DMS79 (cell line): ENCODE results near the gene TREX2.

ENCODE experiments used
- DNase-seq: peaks from one replicate; lab custom pipeline; 2025; lab: John Stamatoyannopoulos, UW

TREX2 gene

DNA sequence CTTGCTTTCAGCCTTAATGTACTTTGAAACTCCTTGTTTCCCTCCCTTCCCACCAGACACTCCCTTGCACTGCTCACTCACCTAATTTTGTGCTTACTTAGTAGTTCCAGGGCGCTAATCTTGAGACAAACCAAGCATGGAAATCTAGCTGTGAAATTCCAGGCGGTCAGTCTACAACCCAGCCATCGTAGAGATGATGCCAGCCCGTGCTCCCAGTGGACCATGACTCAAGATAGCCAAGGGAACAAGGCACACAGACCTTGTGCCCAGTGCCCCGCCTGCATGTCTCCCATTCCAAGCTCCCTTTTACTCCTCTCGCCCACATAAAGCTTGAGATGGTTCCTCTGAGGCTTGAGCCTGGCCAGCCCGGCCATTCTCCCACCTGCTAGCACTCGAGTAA is 11.1 kb downstream of the TREX2 start:
- DNase-seq, result no peak

DNA sequence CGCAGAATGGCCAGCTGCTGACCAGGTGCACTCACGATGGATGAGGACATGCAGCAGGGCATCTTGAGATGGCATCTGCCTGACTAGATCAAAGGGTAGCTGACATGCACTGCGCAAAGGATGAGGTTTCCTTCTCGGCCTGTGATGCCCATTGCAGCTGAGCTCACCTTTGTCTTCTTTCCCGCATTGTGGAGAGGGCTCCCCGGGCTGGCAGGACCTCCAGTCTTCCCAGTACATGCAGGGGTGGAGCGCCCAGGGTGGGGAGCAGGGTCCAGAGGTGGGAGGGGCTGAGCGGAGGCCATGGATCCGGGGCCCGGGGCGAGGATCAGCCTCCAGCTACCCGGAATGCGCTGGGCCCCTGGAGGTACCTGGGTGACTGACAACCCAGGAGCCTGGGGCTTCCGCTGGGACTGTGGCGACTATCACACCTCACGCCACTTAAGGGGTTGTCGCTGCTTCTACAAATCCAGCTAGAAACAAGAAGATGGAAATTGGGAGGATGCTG is 12.0 kb downstream of the TREX2 start:
- no peak for DNase-seq

DNA sequence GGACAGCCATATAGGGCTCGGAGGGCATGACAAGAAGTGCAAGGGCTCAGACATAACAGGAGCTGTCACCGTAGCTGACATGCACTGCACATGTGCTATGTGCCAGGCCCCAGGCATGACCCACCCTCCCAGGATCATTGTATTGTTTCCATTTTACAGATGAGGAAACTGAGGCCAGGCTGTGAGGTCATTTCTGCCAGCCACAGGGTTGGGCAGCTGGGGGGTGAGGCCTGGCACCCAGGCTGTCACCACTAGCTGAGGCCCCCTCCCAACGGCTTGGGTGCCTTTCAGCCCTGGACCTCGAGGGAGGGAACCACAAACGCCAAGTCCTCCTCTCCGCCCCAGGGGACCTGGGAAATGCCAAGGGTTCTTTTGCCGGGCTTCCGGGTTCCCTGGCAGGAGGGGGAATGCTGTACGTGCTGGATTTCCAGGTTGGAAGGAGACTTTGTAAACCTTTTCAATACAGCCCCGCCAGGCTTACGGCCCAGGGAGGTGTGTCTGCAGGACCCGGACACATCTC is 12.6 kb downstream of the TREX2 start:
- no peak for DNase-seq

DNA sequence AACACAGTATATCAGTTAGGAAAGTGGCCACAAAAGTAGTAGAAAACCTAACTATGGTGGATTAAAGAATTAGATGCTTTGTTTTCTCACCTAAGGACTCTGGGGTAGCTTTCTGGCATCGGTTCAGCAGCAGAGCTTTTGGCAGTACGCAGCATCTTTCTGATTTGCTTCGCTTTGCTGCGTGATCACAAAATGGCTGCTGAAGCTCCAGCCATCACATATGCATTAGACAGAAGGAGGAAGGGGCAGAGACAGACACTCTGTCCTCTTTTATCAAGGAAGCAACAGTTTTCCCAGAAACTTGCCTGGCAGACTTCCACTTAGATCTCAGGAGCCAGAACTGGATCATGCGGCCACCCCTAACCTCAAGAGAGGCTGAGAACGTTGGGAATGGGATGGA is 15.1 kb downstream of the TREX2 start:
- no peak for DNase-seq

DNA sequence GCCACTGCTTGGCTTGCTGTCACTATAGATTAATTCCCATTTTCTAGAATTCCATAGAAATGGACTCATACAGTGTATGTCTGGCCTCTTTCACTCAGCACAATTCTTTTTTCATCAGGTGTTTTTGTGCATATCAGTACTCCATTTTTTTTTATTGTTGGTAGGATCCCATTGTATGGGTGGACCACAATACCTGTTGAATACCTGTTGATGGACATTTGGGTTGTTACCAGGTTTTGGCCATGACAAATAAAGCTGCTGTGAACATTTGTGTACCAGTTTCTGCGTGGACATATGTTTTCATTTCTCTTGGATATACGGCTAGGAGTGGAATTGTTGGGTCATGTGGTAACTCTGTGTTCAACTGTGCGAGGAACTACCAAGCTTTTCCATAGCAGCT is 19.7 kb downstream of the TREX2 start:
- no peak for DNase-seq

DNA sequence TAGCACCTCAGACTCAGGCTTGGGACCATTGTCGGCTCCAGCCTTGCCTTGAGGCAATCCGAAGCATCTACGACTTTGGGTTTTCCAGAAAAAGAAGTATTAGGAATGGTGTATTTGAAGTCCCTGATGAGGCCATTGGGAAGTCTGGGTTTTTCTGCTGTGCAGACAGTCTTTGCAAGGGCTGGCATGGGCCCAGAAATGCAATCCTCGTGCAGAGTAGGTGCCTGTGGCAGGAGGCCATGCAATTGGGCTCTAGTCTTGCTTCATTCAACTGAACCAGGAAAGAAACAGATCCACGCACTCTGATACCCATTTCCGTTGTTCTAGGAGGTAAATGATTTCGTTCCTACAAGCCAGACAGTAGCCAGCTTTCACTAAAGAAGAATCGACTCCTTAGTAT is 22.2 kb downstream of the TREX2 start:
- no peak for DNase-seq

DNA sequence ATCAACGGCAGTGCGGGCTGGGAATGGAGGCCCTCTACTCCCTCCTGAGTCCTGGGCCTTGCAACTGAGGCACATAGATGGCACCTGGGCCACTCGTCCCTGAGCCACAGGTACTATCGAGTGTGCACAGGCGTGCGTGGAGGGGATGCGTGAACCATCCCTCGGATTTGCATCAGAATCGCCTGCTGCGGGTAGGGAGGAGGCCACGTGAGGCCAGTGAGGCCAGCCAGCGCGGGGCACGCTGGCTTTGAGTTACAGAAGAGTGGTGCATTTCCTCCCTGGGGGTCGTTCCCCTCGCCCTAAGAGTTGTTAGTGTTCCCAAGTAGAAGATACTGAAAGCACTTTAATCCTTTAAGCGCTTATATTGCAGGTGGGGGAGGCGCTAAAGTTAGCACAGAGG is 24.0 kb downstream of the TREX2 start:
- DNase-seq, result no peak

DNA sequence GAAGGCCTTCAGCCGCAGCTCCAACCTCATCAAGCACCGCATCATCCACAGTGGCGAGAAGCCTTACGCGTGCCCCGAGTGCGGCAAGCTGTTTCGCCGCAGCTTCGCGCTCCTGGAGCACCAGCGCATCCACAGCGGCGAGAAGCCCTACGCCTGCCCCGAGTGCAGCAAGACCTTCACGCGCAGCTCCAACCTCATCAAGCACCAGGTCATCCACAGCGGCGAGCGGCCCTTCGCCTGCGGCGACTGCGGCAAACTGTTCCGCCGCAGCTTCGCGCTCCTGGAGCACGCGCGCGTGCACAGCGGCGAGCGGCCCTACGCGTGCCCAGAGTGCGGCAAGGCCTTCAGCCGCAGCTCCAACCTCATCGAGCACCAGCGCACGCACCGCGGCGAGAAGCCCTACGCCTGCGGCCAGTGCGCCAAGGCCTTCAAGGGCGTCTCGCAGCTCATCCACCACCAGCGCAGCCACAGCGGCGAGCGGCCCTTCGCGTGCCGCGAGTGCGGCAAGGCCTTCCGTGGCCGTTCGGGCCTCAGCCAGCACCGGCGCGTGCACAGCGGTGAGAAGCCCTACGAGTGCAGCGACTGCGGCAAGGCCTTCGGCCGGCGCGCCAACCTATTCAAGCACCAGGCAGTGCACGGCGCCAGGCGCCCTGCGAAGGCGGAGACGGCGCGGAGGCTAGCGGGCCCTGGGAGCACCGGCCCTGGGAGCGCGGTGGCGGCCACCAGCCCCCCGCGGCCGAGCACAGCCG is 24.8 kb downstream of the TREX2 start:
- no peak for DNase-seq

DNA sequence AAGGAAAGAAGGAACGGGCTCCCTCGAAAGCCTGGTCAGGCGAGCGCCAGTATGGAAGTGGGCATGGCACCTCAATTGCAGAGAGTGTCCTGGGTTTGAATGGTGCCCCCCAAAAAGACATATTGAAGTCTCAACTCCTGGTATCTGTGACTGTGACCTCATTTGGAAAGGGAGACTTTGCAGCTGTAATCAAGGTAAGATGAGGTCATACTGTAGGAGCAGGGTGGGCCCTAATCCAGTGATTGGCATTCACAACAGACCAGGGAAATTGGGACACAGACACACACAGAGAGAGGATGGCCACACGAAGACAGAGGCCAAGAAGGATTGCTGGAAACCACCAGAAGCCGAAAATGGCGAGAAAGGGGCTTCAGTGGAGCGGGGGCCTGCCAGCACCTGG is 28.2 kb downstream of the TREX2 start:
- DNase-seq, result no peak

DNA sequence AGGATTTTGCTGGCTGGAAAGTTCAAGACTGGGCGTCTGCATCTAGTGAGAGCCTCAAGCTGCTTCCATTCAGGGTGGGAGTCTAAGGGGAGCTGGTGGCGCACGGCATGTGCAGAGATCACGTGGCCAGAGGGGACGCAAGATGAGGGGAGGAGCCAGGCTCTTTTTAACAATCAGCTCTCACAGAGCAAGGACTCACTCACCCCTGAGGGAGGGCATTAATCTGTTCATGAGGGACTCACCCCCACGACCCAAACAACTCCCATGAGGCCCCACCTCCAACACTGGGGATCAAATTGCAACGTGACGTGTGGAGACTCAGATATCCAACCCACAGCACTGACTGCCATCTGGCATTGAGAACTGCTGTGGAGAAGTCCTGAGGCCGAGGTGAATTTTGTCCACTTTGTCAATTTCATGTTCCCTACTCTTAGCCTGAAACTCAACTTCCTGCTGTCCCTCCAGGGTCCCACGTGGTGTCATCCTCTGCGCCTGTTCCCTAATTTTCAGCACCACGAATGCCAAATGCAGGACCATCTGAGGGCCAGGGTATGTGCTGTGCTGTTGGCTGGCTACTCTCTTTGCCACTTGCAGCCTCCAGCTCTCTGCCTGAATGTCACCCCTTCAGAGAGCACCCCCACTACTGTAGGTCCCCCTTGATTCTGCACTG is 28.9 kb downstream of the TREX2 start:
- no peak for DNase-seq

DNA sequence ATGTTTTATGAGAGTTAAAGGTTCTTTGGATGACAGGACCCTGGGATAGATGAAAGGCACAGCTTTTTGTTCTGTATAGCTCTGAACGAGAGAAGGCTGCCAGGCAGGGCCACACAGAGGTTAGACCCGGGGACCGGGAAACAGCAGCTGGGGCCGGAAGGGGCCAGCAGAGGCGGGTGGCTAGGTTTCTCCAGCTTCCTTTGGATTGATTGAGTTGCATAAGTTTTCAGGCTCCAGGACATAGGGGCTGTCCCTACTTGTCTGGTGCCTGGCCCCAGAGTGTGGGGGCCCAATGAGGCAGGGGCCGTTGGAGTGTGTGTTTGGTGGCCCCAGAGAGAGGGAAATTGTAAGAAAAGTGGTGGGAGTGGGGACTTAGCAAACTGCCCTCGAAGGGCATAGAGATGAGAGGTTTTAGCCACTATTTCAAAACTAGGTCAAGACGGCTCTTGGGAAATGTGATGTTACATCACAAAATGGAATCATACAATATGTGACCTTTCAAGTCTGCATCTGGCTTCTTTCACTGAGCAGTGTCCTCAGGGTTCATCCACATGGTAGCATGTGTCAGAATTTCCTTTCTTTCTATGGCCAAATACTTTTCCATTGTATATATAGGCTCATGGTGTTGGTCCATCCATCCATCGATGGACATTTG is 30.9 kb downstream of the TREX2 start:
- DNase-seq, result no peak

DNA sequence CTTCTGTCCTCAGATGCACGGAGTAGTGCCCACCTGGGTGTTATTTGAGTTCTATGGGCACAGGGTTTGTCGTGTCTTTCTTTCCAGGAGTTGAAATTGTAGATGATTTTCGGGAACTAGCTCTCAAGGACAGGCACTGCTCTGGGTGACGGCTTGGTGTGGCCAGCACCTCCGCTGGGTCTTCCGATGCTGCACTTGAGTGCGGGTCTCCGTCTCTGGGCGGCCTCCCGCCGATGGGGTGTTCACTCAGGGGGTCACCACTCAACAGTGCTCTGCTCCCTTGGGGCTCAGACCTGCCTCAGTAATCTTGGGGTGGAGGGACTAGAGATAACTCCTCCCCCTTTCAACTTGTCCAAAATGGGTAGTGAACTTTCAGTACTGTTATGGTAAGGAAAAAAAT is 32.1 kb downstream of the TREX2 start:
- DNase-seq, result no peak

DNA sequence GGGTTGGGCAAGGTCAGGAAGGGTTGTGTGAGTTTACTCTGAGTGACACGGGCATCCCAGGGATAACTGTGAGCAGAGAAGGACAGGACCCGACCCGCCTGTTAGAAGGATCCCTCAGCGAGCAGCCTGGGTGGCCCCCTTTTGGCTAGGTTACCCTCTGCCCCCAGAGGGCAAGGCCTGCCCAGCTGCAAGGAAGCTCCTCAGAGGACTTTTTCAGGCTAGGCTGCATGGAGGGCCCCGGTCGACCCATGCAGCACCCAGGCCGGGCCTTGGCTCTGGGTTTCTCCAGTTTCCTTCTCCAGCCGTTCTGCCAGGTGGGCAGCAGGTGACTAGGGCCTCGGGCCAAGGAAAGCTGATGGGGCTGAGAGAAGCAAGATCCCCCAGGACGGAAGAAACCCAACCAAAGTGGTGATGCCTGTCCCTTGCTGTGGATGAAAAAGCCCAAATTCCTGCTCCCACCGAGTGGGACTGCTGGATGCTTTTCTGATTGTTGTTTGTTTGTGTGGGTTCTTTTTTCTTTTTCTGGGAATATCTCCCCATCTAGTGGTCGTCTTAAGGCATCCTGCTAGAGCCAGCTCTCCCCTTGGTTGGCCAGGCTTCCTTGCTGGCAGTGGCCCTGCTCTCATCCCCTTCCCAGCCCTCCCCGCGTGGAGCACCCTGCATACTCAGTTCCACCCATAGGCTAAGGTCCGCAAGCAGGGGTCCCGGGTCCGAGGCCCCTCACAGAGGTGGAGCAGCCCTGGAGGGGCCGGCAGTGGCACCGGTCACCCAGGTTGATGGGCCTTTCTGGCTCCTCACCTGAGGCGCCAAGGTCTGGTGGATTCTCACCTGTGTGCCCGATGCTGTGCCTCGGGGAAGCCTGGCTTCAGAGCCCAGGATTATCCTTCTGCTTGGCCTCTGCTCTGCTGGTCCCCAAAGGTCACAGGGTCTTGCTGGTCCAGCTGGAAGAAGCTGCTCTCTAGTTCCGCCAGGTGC is 32.8 kb downstream of the TREX2 start:
- DNase-seq, result no peak

DNA sequence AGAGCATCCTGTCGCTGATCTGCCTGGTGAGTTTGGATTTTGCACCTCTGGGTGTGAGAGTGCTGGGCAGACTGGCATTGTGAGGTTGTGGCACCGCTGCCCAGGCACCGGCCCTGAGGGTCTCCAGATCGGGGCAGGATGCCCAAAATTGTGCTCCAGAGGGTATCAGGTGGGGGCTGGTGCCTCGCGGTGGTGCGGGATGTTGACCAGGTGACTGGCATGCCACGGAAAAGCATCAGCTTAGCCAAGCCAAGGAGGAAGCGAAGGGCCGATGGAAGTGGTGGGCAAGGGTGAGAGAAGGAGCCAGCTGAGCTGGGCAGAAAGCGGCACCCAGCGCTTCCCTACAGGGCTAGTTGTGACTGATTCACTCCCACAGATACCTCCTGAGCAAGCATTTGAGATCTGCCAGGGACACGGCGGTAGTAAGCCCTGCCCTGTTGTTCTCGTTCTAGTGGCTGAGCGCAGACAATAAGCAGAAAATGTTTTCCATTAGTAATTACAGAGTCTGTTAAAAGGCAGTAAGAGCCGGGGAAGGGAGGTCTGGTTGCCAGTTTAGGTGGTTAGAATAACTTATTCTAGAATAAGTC is 33.8 kb downstream of the TREX2 start:
- peak; percentile 18 for DNase-seq

DNA sequence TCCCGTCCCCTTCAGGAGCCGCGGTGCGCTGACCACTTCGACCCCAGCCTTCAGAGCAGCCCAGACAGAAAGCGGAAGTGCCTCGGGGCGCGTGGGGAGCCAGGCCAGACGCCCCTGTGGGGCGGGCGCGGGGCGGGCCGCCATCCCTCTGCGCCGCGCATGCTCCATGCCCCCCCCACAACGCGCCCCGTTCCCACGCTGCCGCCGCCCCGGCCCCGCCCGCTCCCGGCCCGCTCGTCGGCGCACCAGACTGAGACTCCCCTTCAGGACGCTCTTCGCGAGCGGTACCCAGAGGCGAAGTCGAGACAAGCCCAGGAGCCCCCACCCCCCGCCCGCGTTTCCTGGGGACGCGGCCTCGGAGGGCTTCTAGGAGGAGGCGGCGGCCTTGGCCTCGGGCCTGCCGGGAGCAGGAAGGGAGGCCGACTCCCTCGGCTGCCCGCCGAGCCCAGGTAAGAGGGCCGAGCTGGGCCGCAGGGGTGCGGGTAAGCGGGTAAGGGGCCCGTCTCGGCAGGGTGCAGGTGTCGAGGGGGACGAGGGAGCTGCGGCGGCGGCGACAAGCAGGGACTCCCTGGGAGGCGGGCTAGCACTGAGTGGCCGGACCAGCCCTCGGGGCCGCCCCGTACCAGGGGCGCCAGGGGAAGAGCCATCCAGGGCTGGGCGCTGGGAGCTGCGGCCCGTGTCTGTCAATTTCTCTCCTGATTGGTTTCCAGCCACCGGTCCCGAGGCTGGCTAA is 34.4 kb downstream of the TREX2 start, which contains the start of gene ZFP92:
Gene ZFP92 (plus strand): TSS at position 218 of the 733 bp plus-strand sequence. CDS start 6,851 bp downstream, outside the sequence.
- DNase-seq, result no peak

DNA sequence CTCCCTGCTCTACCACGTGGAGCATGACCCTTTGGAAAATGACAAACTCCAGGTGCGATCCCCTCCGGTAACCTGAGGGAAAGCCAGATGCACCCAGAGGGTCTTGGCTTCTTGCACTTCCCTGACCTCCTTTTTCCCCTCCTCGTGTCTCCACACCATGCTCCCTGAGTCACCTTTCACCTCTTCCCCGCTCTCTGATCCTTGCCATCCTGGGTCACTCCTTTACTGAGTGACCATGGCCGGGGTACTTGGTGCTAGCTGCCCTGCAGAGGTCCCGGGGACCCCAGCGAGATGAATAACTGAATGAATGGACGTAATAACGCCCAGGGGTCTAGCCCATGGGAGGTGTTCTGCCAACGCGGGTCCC is 35.0 kb downstream of the TREX2 start:
- no peak for DNase-seq

DNA sequence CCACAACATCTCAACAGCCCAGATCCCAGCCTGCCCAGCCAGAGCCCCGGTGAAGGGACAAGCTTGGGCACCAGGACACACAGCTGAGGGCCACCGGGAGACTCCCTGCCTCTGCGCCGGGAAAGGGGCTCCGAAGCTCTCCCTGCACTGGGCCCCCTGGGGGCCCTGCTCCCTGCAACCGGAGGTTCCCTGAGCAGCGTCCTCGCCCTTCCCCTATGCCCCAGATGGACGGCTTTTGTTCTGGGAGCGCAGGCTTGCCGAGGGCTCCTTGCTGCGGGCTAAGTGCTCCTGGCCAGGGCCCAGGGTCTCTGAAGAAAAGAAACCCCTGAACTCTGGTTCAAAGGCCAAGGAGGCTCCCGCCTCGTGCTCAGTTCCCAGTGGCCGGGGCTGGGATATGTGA is 35.5 kb downstream of the TREX2 start:
- no peak for DNase-seq

DNA sequence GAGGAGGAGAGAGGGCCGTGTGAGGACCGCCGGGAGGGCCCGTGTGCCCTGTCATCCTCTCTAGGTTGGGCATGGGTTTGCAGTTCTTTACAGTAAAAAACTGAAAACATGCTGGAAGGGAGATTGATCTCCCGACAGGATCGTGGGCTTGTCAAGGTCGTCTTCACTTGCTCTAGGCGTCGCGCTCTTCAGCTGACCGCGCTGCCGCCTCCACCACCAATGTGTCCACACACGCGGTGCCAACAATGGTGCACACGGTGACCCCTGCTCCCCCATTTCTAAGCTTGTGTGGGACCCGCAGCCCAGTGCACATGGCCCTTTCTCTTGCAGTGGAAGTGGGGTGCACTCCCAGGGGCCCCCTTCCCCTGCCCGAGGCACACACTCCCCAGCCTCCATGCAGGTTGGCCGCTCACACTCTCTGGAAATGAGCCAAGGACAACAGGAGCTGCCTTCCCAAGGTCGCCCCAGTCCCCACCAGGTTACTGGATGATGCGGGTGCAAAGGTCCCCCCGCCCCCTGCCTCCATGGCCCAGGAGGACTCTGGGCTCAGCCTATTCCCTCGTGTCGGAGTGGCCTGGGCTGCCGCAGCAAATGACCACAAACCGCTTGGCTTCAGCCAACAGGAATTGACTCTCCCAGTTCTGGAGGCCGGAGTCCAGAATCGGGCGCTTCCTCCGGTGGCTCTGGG is 36.3 kb downstream of the TREX2 start:
- DNase-seq, result no peak

DNA sequence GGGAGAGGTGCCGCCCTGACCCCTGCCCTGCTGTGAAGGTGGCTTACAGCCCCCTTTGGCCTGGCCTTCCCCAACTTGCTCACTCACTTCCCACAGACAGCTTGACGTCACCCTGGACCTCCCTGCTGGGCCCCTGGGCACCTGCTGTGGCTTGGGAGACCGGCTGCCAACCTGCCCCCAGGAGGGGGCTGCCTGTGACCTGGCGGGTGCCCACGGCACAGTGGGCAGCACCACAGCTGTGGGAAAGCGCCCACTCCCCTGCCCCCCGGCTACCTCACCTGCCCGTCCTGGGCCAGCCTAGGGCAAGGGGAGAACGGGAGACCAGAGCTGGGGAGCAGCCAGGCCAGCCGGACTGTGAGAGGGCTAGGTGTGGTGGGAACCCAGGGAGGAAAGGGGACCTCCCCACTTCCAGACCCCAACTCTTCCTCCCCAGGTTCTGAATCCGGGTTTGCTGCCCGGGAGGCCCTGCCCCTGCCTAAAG is 36.9 kb downstream of the TREX2 start:
- no peak for DNase-seq

DNA sequence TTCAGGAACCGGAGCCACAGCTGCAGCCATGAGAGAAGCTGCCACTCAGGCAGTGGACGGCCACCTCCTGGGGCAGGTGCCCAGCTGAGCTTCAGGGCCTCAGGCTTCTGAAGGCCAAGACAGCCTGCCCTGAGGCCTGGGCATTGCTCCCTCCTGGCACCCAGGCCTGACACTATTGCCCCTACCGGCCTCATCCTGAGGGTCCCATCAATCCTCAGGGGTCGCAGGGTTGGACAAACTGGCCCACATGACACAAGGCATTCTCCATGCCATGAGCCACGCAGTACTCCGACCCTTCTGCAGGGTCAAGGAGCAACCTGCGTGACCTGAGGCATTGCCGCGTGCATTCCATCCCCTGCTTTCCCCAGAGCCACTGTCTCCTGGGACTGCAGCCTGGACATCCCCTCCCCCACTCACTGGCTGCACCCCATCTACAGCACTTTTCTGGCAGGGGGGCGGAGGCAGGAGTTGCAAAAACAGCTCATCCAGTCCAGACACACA is 37.6 kb downstream of the TREX2 start:
- no peak for DNase-seq
